ENCODE data around the gene AMIGO1.
A peak's percentile ranks its signal among the peaks of the same experiment; 100 is the strongest.

The AMIGO1 gene

GRCh38 chr1:109509176-109510134 lies at the start of gene AMIGO1:
Gene AMIGO1, minus strand, starts transcription at chr1:109509727. Its CDS starts 815 bp downstream, at chr1:109508912.
- peak; percentile 46 for DNase-seq

DNA sequence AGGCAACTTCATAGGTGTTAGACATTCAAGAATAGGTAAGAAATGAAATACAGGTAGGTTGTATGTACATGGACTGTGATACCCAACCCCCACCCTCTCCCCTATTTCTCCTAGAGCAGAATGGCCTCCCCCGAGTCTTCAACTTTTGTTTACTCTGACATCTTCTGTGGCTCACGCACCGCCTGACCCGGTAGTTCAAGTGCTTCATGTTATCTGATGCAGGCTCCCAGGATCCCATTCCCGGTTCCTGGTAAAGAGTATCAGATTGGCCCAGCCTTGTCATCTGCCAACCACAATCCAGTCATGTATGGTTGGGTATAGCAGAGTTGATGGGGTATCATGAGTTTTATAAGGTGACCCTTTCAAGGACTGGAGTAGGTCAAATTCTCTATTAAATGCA lies 48.0 kb upstream of the AMIGO1 start:
- peak; percentile 8 for DNase-seq

DNA sequence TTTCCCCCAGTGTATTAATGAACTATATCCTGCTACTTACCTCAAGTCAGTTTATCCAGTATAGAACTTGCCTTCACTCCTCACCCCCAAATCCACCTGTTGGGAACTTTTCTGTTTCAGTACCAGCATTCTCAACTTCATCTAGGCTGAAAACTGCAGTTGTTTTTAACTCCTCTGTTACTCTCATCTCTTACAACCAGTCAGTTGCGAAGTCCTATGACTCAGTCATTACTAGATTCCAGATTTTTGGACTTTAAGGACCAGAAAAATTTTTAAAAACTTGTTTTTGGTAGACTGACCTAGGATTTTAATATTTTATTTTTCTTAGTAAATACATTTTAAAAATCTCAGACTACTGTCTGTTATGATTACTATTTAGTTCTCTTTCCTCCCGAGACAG lies 47.0 kb upstream of the AMIGO1 start:
- no peak for DNase-seq

- peak; percentile 92 for DNase-seq
These were observed 39.1 kb upstream of the AMIGO1 start, which contains the start of gene GNAI3 for GRCh38 chr1:109548321-109549267. Gene GNAI3, plus strand, starts transcription at chr1:109548615. Its CDS starts 106 bp downstream, at chr1:109548721.

DNA sequence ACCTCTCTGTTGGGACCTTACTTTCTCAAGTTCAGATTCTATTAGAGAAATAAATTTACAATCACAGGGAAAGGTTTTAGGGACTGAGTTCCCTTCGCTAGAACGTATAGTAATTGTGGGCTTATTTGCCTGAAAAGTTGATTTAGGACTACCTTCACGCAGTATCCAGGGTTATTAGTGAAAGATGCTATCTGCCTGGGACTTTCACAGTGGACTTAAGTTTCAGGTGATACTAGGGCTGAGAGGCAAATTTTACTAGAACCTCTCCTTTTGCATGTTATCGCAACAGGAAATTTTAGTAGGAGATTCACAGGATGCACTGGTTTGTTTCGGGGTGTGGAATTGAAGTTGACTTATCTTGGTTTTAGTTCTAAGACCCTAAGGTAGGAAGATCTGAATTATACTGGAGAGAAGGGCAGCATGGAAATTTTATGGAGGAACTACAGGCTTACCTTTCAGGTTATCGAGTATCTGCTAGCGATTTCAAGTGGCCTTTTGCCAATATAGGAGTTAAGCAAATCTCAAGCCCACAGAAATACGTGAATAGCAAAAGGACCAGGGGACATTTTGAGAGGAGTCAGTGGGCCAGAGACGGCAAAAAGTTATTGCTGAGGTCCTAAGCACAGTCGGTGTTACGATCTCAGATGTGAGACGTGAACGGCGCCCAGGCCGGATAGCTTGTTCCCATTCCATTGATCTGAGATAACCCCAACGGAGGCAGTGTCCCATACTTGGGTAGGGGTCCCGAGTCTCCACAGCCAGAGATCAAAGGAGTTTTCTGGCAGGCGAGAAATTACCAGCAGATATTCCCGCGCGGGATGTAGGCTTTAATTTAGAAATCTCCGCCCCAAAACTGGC lies 38.2 kb upstream of the AMIGO1 start:
- DNase-seq = no peak

DNA sequence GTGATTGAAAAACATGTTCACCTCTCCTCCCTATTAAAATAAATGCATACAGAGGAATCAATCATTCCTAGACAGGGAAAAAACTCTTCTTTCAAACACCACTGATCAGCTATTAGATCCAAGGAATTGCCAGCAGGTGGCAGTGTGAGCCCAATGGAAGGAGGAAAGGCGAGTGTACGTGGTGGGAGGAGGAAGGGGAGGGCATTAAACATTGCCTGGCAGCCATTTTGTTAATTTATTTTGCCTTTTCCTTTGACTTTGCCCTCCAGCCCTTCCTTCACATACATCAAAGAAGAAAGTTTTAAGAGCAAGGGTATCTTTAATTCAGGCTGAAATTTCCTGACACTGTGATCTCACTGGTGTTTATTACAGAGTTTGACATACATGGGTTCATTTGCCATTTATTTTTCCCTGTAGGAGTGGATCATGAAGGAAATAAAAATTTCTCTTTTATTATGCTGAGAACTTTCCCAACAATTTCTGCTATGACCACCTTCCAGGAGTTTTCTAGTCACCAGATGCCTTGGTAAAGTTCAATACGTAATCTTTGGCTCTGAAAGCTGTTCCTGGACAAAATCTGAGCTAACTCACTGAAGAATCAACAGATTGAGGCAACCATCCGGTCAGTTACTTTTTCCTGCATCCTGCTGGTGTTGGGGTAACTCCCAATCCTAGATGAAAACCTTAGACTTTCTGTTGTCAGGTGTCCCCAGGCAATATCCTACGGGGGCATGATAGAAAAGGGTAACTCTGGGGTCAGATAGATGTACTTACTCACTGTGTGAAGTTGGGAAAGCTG lies 37.0 kb upstream of the AMIGO1 start:
- peak; percentile 72 for DNase-seq

GRCh38 chr1:109543988-109544735 lies 34.6 kb upstream of the AMIGO1 start:
- DNase-seq = no peak

GRCh38 chr1:109543283-109543987 lies 33.9 kb upstream of the AMIGO1 start:
- DNase-seq = no peak

- no peak for DNase-seq
These were observed 33.1 kb upstream of the AMIGO1 start for GRCh38 chr1:109542657-109543056.

GRCh38 chr1:109541102-109541501 lies 31.6 kb upstream of the AMIGO1 start:
- no peak for DNase-seq

DNA sequence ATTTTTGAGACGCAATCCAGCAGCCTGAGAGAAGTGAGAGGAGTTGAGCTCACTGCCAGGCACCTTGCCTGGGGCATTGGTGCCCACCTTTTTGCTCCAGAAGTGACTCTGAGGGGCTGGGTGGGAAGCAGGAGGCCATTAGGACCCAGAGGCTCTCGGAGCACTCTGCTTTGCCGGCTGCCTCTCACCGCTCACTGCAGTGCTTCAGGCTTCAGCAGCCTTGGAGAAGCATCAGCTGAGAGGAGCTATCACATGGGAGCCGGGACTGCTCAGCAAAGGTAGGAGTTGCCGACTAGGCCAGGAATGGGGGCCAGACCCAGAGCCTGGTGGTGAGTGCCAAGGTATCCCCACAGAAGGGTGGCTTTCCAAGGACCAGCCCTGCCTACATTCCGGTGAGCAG lies 30.1 kb upstream of the AMIGO1 start, which contains the start of gene GPR61:
Gene GPR61 (plus strand): TSS at position 197 of the 400 bp plus-strand sequence. CDS start 3,151 bp downstream, outside the sequence.
- no peak for DNase-seq

DNA sequence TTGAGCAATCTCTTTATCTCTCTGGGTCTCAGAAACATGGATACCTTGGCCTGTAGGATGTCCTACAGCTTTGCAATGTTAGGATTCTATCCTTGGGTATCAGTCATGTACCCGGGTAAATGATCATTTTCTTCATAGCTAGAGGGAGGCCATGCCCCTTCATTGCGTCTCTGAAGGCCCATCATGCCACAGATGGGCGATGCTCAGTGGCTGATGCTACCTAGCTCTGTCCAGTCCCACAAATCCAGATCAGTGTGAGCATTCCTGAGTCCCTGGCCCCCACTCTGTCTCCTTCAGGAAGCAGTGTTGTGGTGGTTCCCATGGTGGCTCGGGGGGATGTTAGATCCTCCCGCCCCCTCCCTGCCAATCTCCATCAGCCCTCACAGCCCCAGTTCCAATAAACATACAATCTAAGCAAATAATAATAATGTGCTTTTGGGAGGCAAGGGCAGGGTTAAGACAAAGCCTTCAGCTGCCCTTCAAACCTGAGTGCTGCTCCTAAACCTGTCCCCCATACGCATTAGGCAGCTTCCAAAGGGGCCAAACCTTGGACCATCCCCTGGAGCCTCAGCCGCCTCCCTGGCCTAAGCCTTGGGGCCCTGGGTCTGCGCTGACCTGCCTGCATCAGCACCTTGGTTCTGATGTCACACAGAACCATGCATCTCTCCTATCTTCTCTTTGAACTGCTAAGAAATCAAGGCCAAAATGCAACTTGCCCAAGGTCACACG lies 29.5 kb upstream of the AMIGO1 start:
- DNase-seq = no peak

GRCh38 chr1:109537450-109538178 lies 28.1 kb upstream of the AMIGO1 start:
- DNase-seq = no peak

DNA sequence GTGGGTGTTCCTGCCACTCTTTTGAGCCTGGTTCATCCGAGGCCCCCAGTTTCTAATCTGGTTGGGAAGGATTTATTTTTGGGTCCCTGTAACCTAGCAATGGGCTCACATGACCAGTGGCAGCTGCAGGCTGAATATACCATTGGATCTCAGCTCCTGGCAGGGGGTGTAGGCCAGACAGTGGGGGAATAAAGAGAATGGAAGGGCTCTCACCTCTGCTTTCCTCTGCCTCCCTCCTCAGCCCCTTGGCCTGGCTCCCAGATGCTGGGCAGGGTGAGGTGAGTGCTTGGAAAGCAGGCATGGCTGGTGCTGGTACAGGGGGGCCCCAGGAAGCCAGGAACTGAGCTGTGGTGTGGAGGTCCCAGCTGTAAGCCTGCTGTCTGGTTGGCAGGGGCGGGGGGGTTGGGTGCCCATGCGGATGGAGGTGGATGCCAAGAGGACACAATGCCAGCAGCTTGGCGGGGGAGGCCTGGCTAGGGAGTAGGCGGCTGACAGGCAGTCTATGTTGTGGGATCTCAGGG lies 26.5 kb upstream of the AMIGO1 start:
- no peak for DNase-seq

DNA sequence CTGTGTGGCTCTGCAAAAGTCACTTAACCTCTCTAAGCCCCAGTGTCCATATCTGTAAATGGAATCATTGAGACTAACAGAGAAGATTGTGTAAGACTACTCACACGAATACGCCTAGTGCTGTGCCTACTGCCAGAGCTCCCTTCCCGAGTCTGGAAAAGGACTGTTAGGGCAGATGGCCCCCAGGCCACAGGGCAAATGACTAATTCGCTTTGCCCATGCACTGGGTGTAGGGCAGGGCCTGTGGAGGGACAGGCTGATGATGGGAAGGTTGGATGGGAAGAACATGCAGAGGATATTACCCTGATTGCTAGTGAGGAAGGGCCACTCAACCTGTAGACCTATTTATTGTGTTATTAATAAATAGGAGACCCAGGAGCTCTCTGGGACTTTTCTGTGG lies 26.0 kb upstream of the AMIGO1 start:
- no peak for DNase-seq

- no peak for DNase-seq
These were observed 24.9 kb upstream of the AMIGO1 start for GRCh38 chr1:109534307-109534858.

- peak; percentile 38 for DNase-seq
These were observed 23.0 kb upstream of the AMIGO1 start for GRCh38 chr1:109532365-109533136.

Measured in NCI-H510A (cell line).